DMS 273 (cell line): ENCODE results near the gene NCLN.

Experiments used
- DNase-seq: peaks from one replicate; lab custom pipeline; 2025; ENCODE audit not compliant: unreplicated experiment; lab: John Stamatoyannopoulos, UW

Gene NCLN, protein sequence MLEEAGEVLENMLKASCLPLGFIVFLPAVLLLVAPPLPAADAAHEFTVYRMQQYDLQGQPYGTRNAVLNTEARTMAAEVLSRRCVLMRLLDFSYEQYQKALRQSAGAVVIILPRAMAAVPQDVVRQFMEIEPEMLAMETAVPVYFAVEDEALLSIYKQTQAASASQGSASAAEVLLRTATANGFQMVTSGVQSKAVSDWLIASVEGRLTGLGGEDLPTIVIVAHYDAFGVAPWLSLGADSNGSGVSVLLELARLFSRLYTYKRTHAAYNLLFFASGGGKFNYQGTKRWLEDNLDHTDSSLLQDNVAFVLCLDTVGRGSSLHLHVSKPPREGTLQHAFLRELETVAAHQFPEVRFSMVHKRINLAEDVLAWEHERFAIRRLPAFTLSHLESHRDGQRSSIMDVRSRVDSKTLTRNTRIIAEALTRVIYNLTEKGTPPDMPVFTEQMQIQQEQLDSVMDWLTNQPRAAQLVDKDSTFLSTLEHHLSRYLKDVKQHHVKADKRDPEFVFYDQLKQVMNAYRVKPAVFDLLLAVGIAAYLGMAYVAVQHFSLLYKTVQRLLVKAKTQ

DNA sequence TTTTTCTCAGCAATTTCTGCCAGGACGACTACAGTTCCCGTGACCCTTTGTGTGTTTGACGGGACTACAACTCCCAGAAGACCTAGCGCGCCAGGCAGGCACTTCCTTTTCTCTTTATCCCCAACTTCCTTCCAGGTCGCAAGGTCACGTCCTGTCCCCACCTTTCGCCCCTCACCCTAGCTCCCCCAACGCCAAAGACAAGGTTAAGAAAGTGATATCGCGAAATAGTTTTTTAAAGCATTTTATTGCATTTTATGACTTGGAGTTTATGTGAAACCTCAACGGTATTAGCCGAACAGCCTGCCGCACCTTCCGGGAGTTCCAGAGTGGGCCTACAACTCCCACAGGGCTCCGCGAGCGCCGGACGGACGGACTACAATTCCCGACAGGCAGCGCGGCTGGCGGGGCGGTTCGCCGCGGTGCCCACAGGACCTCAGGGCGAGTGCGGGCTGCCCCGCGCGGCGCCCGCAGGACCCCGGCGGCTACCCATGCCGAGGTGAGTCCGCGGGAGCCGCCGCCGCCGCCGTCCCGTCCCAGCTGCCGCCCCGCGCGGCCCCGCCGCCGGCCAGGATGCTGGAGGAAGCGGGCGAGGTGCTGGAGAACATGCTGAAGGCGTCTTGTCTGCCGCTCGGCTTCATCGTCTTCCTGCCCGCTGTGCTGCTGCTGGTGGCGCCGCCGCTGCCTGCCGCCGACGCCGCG, at the start of gene NCLN:
NCLN (plus strand) TSS at position 470 of the 699 bp plus-strand sequence; CDS start at position 571, 101 bp downstream.
- peak; percentile 97 for DNase-seq

DNA sequence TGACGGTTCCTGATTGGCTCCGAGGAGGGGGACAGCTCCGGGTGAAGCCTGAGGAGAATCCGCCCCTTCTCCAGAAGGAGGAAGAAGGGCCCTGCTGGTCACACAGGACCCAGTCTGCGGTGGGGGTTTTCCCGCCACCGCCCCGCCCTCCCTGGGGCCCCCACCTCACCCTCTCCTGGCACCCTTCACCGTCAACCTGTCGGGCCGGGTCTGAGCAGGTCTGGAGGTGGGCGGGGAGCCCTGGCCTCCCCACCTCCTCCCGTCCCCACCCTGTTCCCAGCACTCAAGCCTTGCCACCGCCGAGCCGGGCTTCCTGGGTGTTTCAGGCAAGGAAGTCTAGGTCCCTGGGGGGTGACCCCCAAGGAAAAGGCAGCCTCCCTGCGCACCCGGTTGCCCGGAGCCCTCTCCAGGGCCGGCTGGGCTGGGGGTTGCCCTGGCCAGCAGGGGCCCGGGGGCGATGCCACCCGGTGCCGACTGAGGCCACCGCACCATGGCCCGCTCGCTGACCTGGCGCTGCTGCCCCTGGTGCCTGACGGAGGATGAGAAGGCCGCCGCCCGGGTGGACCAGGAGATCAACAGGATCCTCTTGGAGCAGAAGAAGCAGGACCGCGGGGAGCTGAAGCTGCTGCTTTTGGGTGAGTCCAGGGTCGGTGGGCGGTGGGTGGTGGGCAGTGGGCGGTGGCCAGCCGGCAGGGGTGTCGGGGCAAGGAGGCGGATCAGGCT, 49.6 kb upstream of the NCLN start, which contains the start of gene GNA15:
GNA15 (plus strand) TSS at position 73 of the 723 bp plus-strand sequence; CDS start at position 491, 418 bp downstream.
- no peak for DNase-seq

DNA sequence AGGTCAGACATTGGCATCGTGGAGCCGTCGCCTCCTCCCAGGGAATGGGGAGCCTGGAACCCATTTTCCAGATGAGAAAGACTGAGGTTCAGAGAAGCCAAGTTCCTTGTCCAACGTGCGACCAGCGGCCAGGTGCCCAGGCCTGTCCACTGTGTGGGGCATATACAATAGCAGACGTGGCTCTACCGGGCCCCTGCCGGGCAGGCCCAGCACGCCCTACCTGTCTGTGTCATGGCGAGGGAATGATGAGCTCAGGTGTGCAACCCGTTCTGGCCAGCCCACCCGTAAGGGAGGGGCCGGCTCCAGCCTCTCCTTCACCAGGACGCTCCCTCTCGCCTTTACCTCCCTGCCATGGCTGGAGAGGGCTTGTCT, 49.1 kb upstream of the NCLN start:
- DNase-seq: no peak

DNA sequence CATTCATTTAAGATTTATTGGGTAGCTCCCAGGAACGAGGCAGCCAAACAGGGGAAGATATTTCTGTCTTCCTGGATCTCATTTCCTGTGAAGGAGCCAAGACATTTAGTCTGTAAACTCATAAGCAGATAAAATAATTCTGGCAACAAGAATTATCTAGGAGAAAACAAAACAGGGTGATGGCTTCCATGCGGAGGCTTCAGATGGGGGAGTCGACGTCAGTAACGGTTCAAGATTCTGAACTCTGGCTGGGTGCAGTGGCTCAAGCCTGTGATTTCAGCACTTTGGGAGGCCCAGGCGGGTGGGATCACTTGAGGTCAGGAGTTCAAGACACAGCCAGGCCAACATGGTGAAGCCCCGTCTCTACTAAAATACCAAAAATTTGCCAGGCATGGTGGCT, 48.6 kb upstream of the NCLN start:
- no peak for DNase-seq

DNA sequence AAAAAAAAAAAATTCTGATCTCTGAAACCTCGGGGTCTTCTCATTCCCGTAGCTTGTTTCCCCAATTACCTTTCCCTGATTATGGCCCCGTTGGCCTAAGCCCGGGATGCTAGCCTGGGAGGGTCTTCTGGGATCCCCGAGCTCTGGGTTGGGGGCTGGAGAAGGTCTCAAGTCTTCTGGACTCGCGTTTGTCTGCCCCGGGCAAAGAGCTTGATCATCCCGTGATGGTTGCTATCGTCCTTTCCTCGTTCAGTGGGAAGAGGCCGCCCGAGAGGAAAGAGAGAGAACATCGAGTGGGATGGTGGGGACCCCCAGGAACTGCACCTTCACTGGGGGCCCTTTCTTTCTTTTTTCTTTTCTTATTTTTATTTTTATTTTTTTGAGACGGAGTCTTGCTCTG, 47.5 kb upstream of the NCLN start:
- DNase-seq: no peak

DNA sequence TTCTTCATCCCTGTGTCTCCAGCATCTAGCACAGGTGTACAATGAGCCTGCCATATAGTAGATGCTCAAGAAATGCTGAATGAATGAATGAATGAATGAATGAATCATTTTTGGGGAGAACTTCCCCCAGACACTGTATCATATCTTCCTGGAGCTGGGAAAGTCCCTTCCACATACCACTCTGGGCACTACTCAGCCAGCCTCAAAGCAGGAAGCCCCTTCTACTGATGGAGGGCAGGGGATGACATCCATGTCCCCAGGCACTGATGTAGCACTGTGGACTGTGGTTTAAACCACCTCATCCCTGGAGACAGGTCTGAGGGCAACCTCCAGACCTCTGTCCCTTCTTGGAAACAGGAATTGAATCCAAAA, 45.1 kb upstream of the NCLN start:
- no peak for DNase-seq

DNA sequence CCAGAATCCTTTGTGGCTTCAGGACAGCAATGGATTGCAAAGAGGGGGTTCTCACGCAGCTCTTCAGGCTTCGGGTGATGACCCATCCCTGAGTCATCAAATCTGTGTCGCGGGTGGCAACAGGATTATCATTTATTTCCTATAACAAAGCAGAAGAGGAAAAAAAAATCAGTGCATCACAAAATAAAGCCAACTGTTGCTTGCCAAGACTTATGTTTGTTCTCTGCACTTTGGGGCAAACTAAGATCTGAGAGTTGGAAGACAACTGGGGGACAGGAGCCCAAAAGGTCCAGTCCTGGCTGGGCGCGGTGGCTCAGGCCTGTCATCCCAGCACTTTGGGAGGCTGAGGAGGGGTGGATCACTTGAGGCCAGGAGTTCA, 43.4 kb upstream of the NCLN start:
- DNase-seq: no peak

DNA sequence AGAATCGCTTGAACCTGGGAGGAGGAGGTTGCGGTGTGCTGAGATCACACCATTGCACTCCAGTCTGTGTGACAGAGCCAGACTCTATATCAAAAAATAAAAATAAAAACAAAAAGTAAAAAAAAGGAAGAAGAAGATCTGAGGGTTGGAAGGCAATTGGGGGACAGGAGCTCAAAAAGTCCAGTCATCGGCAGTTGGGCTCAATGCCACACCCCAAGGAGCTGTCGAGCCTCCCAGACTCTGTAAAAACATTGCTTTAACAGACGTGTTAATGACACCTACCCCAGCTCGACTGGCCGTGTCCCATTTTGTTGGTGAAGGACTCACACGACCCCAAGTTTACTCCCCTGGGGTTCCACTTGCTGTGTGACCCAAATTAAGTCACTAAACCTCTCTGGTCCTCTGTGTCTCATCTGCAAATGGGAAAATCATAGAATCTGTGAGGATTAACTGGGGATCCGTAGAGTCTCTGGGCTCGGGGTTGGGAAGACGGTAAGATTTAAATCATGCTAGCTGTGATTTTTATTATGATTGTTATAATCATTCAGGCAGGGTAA, 42.9 kb upstream of the NCLN start:
- no peak for DNase-seq

DNA sequence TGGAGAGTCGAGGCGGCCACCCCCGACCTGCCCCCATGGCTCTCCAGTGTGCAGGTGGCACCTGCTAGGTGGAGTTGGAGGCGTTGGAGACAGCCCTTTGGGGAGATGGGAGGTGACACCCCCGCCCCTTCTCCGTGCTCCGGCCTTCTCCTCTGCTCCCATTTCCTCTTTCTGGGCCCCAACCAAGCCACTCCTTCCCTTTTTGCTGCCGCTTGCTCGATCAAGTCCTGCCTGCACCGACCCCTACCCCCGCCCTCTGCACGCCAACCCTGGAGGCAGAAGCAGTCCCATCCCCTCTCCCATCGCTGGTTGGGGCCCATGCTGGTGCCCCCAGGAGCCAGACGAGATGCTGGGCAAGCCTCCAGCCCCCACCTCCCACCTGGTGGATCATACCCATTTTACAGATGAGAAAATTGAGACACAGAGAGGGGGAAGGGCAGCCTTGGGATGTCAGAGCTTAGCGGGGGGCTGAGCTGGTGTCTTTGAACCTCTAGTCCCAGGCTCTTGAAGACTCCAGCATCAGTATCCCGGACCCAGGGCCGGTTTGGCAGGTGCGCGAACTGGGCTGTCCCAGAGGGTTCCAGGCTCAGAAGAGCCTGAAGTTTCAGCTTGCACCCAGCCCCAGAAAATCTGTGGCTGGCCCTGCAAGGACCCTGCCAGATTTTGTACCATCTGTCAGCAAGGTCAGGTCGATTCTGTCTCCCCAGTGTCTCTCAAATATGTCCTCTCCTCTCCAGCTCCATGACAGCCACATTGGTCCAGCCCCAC, 39.6 kb upstream of the NCLN start:
- DNase-seq: peak; percentile 68

DNA sequence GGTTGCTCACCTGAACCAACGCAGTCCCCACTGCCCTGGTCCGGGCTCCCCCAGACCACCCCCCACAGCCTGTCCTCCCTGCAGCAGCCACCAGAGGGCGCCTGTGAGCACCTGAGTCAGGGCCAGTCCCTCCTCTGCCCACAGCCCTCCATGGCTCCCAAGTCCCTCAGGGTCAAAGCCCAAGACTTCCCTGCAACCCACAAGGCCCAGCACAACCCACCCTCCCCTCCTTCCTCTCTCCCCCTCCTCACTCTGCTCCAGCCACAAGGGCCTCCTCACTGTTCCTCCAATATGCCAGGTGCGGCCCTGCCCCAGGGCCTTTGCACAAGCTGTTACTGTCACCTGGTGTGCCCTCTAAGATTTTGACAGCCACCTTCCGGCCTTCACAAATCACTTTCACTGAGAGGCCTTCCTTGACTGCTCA, 39.0 kb upstream of the NCLN start:
- DNase-seq: peak; percentile 68

DNA sequence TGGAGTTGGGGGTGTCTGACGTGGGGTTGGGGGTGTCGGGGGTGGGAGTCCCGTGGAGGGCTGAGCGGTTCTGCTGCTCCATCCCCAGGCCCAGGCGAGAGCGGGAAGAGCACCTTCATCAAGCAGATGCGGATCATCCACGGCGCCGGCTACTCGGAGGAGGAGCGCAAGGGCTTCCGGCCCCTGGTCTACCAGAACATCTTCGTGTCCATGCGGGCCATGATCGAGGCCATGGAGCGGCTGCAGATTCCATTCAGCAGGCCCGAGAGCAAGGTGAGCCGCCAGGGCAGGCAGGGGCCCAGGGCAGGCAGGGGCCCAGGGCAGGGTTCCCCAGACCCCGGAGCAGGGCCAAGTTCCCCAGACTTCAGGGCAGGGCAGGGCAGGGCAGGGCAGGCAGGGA, 37.2 kb upstream of the NCLN start:
- no peak for DNase-seq

DNA sequence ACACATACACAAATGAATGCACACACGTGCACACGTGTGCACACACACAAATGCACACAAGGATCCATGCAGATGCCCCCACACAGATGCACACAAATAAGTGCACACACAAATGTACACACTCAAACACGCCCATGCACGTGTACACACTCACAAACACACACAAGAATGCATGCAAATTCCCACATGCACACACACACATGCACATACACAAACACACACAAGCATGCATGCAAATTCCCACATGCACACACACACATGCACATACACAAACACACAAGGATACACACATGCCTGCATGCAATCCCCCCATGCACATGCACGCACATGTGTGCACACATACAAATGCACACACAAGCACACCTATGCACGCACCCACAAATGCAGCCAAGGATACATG, 36.6 kb upstream of the NCLN start:
- no peak for DNase-seq

DNA sequence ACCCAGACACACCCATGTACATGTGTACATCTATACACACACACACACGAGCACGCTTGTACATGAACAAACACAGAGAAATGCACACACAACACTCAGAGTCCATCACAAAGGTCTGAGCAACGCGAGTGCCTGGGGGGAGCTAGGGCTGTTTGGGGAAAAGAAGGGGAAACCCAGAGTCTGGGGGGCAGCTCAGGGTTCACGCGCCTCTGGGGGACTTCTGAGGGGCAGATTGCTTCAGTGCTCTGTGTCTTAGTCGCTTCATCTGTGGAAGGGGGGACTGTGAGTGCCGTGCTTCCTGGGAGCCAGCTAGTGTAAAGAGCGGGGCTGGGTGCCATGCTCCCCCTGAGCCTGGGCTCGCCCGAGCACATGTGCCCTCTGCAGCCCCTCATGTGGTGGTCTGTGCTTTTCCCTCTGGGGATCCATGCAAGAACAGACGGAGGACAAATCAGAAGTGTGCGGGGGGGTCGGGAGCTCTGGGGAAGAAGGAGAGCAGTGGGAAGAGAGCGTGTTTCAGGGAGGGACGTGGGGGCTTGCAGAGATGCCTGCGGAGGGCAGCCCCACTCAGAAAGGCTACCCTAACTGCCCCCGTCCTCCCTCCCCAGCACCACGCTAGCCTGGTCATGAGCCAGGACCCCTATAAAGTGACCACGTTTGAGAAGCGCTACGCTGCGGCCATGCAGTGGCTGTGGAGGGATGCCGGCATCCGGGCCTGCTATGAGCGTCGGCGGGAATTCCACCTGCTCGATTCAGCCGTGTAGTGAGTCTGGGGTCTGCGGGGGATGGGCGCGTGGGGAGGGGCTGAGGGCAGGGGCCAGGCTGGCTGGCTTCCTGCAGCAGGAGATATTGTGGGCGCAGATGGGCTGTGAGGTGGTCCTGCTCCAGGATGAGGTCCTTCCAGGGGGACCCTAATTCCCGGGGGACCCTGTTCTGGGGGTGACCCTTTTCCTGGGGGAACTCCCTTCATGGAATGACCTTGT, 35.9 kb upstream of the NCLN start:
- no peak for DNase-seq

DNA sequence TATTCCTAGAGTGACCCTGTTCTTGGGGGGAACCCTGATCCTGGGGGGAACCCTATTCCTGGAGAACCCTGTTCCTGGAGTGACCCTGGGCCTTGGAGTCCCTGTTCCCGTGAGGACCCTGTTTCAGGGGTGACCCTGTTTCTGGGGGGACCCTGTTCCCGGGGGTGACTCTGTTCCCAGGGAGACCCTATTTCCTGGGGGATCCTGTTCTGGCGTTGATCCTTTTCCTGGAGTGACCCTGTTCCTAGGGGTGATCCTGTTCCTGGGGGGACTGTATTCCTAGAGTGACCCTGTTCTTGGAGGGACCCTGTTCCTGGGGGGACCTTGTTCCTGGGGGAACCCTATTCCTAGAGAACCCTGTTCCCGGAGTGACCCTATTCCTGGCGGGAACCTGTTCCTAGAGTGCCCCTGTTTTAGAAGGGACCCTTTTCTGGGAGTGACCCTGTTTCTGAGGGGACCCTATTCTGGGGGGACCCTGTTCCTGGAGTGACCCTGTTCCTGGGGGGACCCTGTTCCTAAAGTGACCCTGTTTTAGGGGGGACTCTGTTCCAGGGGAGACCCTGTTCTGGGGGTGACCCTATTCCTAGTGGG, 34.9 kb upstream of the NCLN start:
- DNase-seq: no peak

DNA sequence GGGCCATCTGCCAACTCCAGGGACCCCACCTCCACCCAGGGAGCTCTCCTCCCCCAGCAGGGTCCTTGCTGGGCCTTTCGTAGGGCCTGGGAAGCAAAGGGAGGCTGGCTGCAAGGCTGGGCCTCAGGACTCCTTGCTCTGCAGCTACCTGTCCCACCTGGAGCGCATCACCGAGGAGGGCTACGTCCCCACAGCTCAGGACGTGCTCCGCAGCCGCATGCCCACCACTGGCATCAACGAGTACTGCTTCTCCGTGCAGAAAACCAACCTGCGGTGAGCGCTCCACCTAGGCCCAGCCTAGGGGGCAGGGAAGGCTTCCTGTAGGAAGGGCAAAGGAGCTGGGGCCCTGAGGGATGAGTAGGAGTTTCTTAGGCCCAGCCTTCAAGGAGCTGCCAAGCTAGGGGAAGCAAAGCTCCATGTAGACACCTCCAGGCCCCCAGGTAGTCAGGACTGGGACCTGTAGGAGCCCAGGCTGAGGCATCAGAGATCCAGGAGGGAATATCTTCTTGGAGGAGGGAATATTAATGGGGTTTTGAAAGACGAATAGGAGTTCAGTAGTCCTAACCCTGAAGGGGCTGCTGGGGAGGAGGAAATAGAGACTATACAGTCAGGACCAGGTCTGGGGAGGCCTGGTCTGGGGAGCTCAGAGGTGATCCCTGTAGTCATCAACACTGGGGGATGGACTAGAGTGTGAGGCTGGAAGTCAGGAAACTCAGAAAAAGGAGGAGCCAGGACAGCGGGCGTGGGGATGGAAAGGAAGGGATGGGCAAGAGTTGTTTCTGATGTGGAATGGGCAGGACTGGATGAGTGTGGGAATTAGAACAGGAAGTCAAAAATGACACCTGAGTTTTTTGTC, 33.9 kb upstream of the NCLN start:
- DNase-seq: no peak

DNA sequence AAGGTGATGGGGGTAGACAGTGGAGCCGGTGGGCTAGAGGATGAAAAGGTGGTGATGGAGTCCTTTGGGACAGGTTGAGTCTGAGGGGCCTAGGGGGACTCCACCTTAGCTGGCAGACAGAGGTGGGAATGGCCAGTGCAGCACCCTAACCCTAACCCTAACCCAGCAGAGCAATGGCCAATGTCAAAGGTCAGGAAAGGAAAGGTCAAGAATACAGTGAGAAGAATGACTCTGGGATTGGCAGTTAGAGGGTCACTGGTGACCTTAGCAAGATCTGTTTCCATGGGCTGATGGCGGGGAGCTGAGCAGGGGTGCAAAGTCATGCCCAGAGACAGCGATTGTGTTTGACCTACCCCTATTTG, 33.3 kb upstream of the NCLN start:
- DNase-seq: no peak

DNA sequence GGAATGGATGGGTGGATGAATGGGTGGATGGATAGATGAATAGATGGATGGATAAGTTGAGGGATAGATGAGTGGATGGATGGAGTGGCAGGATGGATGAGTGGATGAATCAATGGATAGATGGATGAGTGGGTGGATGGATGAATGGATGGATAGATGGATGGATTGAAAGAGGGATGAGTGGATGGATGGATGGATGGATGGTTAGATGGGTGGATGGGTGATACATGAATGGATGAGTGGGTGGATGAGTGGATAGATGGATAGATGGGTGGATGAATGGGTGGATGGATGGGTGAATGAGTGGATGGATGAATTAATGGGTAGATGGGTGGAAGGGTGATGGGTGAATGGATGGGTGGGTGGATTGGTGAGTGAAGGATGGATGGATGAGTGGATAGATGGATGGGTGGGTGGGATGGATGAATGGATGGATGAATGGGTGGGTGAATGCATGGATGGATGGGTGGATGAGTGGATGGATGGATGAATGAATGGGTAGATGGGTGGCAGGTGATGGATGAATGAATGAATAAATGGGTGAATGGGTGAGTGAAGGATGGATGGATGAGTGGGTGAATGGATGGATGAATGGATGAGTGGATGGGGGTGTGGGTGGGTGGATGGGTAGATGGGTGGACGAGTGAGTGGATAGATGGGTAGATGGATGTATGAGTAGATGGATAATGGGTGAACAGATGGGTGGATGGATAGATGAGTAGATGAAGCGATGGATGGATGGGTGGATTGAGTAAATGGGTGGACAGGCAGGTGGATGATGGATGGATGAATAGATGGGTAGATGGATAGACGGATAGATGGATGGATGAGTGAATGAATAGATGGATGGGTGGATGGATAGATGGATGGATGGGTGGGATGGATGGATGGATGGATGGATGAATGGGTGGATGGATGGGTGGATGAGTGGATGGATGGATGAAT, 32.2 kb upstream of the NCLN start:
- no peak for DNase-seq
